ENCODE measurements around the gene LPIN1. TPM values are rescaled to one million over a fixed set of nuclear protein-coding genes. Genes with fewer than 3 reads are reported as not detected.

The LPIN1 gene
- total RNA-seq, 2 donors from 2014 or later = 15.0 to 47.5 TPM

- Histone ChIP-seq H3K27ac (no peak overlapping the region), H3K4me1 (peaks cover 10% of the 10 kb centered on the region), H3K36me3 (replicated peaks in 1 of 2; ENCODE audit: insufficient read depth in 1 of 2, low read depth in 2 of 2) (peaks cover 0 to 7% of the 10 kb centered on the region in 2 donors), H3K4me3 (no peak overlapping the region), H3K27me3 (no peaks in the 10 kb centered on the region), H3K9me3 (no peaks in the 10 kb centered on the region)
- 94 to 98% methylated on average over 13 of the region's 13 CpGs for WGBS, 2 donors
- ATAC-seq = no peak
- intact Hi-C loops (cut with DNase I) = no loop called here
- TF ChIP-seq CTCF (IDR thresholded peaks at IDR 0.05) (no peak), POLR2A (IDR thresholded peaks at IDR 0.05) (no peak)
- no peak for DNase-seq
Observed at GRCh38 chr2:11765501-11765900, 19.1 kb downstream of the LPIN1 start.

- Histone ChIP-seq H3K27me3 (no peaks in the 10 kb centered on the region), H3K27ac (no peak overlapping the region), H3K4me1 (peaks cover 10% of the 10 kb centered on the region), H3K36me3 (replicated peaks in 1 of 2; ENCODE audit: insufficient read depth in 1 of 2, low read depth in 2 of 2) (peaks cover 0 to 7% of the 10 kb centered on the region in 2 donors), H3K4me3 (no peak overlapping the region), H3K9me3 (no peaks in the 10 kb centered on the region)
- intact Hi-C loops (cut with DNase I) = no loop called here
- no peak for DNase-seq
- no peak for ATAC-seq
- TF ChIP-seq CTCF (IDR thresholded peaks at IDR 0.05) = no peak
- TF ChIP-seq POLR2A (IDR thresholded peaks at IDR 0.05) = no peak
- WGBS, 2 donors = 65 to 81% methylated on average over 4 to 5 of the region's 5 CpGs
Observed at GRCh38 chr2:11766016-11766415, 19.6 kb downstream of the LPIN1 start.

- Histone ChIP-seq H3K4me1 (peaks cover 10% of the 10 kb centered on the region), H3K9me3 (no peaks in the 10 kb centered on the region), H3K36me3 (replicated peaks in 1 of 2; ENCODE audit: insufficient read depth in 1 of 2, low read depth in 2 of 2) (peaks cover 0 to 10% of the 10 kb centered on the region in 2 donors), H3K27me3 (no peaks in the 10 kb centered on the region), H3K27ac (no peak overlapping the region), H3K4me3 (no peak overlapping the region)
- intact Hi-C loops (cut with DNase I) = no loop called here
- WGBS, 2 donors = 79 to 92% methylated on average over 7 of the region's 7 CpGs
- no peak for ATAC-seq
- no peak for DNase-seq
- TF ChIP-seq POLR2A (IDR thresholded peaks at IDR 0.05) = no peak
- no peak for TF ChIP-seq CTCF (IDR thresholded peaks at IDR 0.05)
Observed at GRCh38 chr2:11767779-11768178, 21.3 kb downstream of the LPIN1 start.

GRCh38 chr2:11768946-11769345 lies 22.5 kb downstream of the LPIN1 start:
- ATAC-seq (no peak), DNase-seq (no peak)
- peaks cover 0 to 10% of the 10 kb centered on the region in 2 donors for H3K36me3 ChIP-seq (replicated peaks in 1 of 2; ENCODE audit: insufficient read depth in 1 of 2, low read depth in 2 of 2)
- 61 to 69% methylated on average over 3 of the region's 3 CpGs for WGBS, 2 donors
- no peak overlapping the region for H3K27ac ChIP-seq
- intact Hi-C loops (cut with DNase I) = no loop called here
- H3K4me3 ChIP-seq = no peak overlapping the region
- H3K4me1 ChIP-seq = peaks cover 10% of the 10 kb centered on the region
- no peaks in the 10 kb centered on the region for H3K27me3 ChIP-seq
- TF ChIP-seq POLR2A (IDR thresholded peaks at IDR 0.05) (no peak), CTCF (IDR thresholded peaks at IDR 0.05) (no peak)
- H3K9me3 ChIP-seq = no peaks in the 10 kb centered on the region

GRCh38 chr2:11769516-11769915 lies 23.1 kb downstream of the LPIN1 start:
- DNase-seq (no peak), ATAC-seq (no peak)
- WGBS, 2 donors = 65 to 68% methylated on average over 3 of the region's 3 CpGs
- TF ChIP-seq POLR2A (IDR thresholded peaks at IDR 0.05) (no peak), CTCF (IDR thresholded peaks at IDR 0.05) (no peak)
- intact Hi-C loops (cut with DNase I) = no loop called here
- no peaks in the 10 kb centered on the region for H3K9me3 ChIP-seq
- H3K4me3 ChIP-seq = no peak overlapping the region
- H3K36me3 ChIP-seq (replicated peaks in 1 of 2; ENCODE audit: insufficient read depth in 1 of 2, low read depth in 2 of 2) = peaks cover 0 to 10% of the 10 kb centered on the region in 2 donors
- H3K27ac ChIP-seq = no peak overlapping the region
- H3K4me1 ChIP-seq = peaks cover 5% of the 10 kb centered on the region
- no peaks in the 10 kb centered on the region for H3K27me3 ChIP-seq
